ENCODE measurements around the gene LNPEP. TPM values are rescaled to one million over a fixed set of nuclear protein-coding genes. Genes with fewer than 3 reads are reported as not detected.

The LNPEP gene
- total RNA-seq, 2 experiments from 2014 or later: 79.1 to 116 TPM

- intact Hi-C loops (cut with micrococcal nuclease; ENCODE audit: unreplicated experiment): no loop called here
- Histone ChIP-seq H3K9me2 (ENCODE audit: insufficient read depth, low read length) (no peaks in the 10 kb centered on the region), H3K79me2 (ENCODE audit: insufficient read depth, low read depth, low read length) (no peaks in the 10 kb centered on the region), H4K20me1 (ENCODE audit: insufficient read depth, low read length) (no peaks in the 10 kb centered on the region), H3K4me2 (ENCODE audit: low read length) (no peak overlapping the region), H3K4me1 (ENCODE audit: insufficient read depth, low read length, poor library complexity, severe bottlenecking) (no peaks in the 10 kb centered on the region), H3K4me3 (ENCODE audit: low read depth, low read length, poor library complexity, severe bottlenecking) (no peak overlapping the region), H3K9me3 (ENCODE audit: low read length) (no peaks in the 10 kb centered on the region), H3K36me3 (ENCODE audit: insufficient read depth, low read length) (peaks cover 64% of the 10 kb centered on the region), H2AFZ (ENCODE audit: low read length) (no peak overlapping the region), H3K27ac (ENCODE audit: low read depth, low read length, poor library complexity, severe bottlenecking) (no peak overlapping the region)
- TF ChIP-seq CTCF (conservative IDR thresholded peaks at IDR 0.05; ENCODE audit: low read length) (no peak), EZH2phosphoT487 (IDR thresholded peaks at IDR 0.05; ENCODE audit: borderline replicate concordance, low read depth, low read length) (no peak)
- ChIA-PET CTCF (ENCODE audit: unreplicated experiment) (no interaction called here), POLR2A (interaction anchor here (0.7 to 1.6 kb wide), 3 partner anchors 9 to 85 kb away, joined by 3 to 11 read pairs (median 3); no protein-coding TSS in a partner anchor)
- DNase-seq (ENCODE audit: low spot score): no peak
- BruUV-seq (replicated peaks): no TSS peak
Measured at GRCh38 chr5:96905864-96906263, 30.0 kb upstream of the LNPEP start.

DNA sequence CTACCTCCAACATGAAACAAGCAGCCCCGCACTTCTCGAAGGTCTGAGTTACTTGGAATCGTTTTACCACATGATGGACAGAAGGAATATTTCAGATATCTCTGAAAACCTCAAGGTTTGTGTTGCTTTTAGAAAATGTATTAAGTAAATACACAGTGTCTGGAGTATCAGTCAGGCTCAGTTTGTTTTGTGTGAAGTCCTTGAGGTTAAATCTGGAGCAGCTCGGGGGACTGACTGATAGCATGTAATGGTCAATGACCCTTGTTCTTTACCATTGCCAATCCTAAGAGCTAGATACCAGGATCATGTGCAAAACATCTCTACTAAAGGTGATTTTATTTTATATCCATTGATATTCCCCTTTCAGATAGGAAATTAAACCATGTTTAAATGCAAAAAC lies 26.9 kb upstream of the LNPEP start:
- H3K27ac ChIP-seq (ENCODE audit: low read depth, low read length, poor library complexity, severe bottlenecking): no peak overlapping the region
- BruUV-seq (replicated peaks): no TSS peak
- intact Hi-C loops (cut with micrococcal nuclease; ENCODE audit: unreplicated experiment): no loop called here
- no peak overlapping the region for H2AFZ ChIP-seq (ENCODE audit: low read length)
- ChIA-PET POLR2A (interaction anchor here (1.5 kb wide), 1 partner anchor 13 kb away, joined by 3 read pairs; no protein-coding TSS in a partner anchor), CTCF (ENCODE audit: unreplicated experiment) (no interaction called here)
- H4K20me1 ChIP-seq (ENCODE audit: insufficient read depth, low read length): no peaks in the 10 kb centered on the region
- H3K9me3 ChIP-seq (ENCODE audit: low read length): no peaks in the 10 kb centered on the region
- no peak for DNase-seq (ENCODE audit: low spot score)
- H3K4me2 ChIP-seq (ENCODE audit: low read length): no peak overlapping the region
- H3K4me3 ChIP-seq (ENCODE audit: low read depth, low read length, poor library complexity, severe bottlenecking): no peak overlapping the region
- H3K4me1 ChIP-seq (ENCODE audit: insufficient read depth, low read length, poor library complexity, severe bottlenecking): no peaks in the 10 kb centered on the region
- no peaks in the 10 kb centered on the region for H3K9me2 ChIP-seq (ENCODE audit: insufficient read depth, low read length)
- H3K79me2 ChIP-seq (ENCODE audit: insufficient read depth, low read depth, low read length): no peaks in the 10 kb centered on the region
- H3K36me3 ChIP-seq (ENCODE audit: insufficient read depth, low read length): peaks cover 49% of the 10 kb centered on the region
- TF ChIP-seq EZH2phosphoT487 (IDR thresholded peaks at IDR 0.05; ENCODE audit: borderline replicate concordance, low read depth, low read length): no peak
- TF ChIP-seq CTCF (conservative IDR thresholded peaks at IDR 0.05; ENCODE audit: low read length): no peak

DNA sequence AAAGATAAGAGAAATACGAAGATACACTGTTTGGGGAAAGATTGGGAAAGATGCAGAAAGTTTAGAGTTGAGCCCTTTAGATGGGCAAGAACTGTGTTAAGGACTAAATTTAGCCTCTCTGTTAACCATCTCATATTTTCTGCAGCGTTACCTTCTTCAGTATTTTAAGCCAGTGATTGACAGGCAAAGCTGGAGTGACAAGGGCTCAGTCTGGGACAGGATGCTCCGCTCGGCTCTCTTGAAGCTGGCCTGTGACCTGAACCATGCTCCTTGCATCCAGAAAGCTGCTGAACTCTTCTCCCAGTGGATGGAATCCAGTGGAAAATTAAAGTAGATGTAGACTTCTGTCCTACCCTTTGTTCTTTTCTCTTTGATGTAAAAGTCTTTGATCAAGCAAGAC lies 26.4 kb upstream of the LNPEP start:
- H3K4me1 ChIP-seq (ENCODE audit: insufficient read depth, low read length, poor library complexity, severe bottlenecking): no peaks in the 10 kb centered on the region
- no peak overlapping the region for H3K27ac ChIP-seq (ENCODE audit: low read depth, low read length, poor library complexity, severe bottlenecking)
- TF ChIP-seq EZH2phosphoT487 (IDR thresholded peaks at IDR 0.05; ENCODE audit: borderline replicate concordance, low read depth, low read length): no peak
- no peak for TF ChIP-seq CTCF (conservative IDR thresholded peaks at IDR 0.05; ENCODE audit: low read length)
- no peak for DNase-seq (ENCODE audit: low spot score)
- no peak overlapping the region for H2AFZ ChIP-seq (ENCODE audit: low read length)
- ChIA-PET POLR2A (interaction anchor here (1.1 to 1.6 kb wide), 4 partner anchors 13 to 65 kb away, joined by 3 to 5 read pairs (median 4); no protein-coding TSS in a partner anchor), CTCF (ENCODE audit: unreplicated experiment) (no interaction called here)
- H3K9me2 ChIP-seq (ENCODE audit: insufficient read depth, low read length): no peaks in the 10 kb centered on the region
- H4K20me1 ChIP-seq (ENCODE audit: insufficient read depth, low read length): no peaks in the 10 kb centered on the region
- no peaks in the 10 kb centered on the region for H3K9me3 ChIP-seq (ENCODE audit: low read length)
- no peaks in the 10 kb centered on the region for H3K79me2 ChIP-seq (ENCODE audit: insufficient read depth, low read depth, low read length)
- BruUV-seq (replicated peaks): no TSS peak
- intact Hi-C loops (cut with micrococcal nuclease; ENCODE audit: unreplicated experiment): no loop called here
- no peak overlapping the region for H3K4me3 ChIP-seq (ENCODE audit: low read depth, low read length, poor library complexity, severe bottlenecking)
- H3K4me2 ChIP-seq (ENCODE audit: low read length): no peak overlapping the region
- peaks cover 49% of the 10 kb centered on the region for H3K36me3 ChIP-seq (ENCODE audit: insufficient read depth, low read length)

Measured in OCI-LY7 (cell line).